ENCODE data around the gene ZFR.

DNA sequence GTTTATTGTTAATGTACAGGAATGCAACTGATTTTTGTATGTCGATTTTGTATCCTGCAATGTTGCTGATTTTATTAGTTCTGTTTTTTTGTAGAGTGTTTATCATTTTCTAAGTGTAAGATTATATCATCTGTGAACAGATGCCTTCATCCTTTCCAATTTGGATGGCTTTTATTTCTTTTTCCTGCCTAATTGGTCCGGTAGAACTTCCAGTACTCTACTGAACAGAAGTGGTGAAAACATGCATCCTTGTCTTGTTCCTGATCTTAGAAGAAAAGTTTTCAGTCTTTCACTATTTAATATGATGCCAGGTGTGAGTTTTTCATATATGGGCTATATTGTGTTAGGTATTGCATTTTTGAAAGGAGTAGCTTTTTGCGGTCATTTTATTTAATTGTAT is 42.5 kb upstream of the ZFR start:
- TF ChIP-seq BHLHE40 (IDR thresholded peaks at IDR 0.05; ENCODE audit: low read depth, low read length), result no peak
- TF ChIP-seq, protein P1, sequence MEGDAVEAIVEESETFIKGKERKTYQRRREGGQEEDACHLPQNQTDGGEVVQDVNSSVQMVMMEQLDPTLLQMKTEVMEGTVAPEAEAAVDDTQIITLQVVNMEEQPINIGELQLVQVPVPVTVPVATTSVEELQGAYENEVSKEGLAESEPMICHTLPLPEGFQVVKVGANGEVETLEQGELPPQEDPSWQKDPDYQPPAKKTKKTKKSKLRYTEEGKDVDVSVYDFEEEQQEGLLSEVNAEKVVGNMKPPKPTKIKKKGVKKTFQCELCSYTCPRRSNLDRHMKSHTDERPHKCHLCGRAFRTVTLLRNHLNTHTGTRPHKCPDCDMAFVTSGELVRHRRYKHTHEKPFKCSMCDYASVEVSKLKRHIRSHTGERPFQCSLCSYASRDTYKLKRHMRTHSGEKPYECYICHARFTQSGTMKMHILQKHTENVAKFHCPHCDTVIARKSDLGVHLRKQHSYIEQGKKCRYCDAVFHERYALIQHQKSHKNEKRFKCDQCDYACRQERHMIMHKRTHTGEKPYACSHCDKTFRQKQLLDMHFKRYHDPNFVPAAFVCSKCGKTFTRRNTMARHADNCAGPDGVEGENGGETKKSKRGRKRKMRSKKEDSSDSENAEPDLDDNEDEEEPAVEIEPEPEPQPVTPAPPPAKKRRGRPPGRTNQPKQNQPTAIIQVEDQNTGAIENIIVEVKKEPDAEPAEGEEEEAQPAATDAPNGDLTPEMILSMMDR (IDR thresholded peaks at IDR 0.05), result no peak
- TF ChIP-seq JUNB (IDR thresholded peaks at IDR 0.05), result no peak
- no peak for TF ChIP-seq POLR2A (IDR thresholded peaks at IDR 0.05; ENCODE audit: low read length)

Measured in A549 (cell line).